Neural cell (in vitro differentiated cells): ENCODE measurements around the gene SLC8A1. TPM values are rescaled to one million over a fixed set of nuclear protein-coding genes. Genes with fewer than 3 reads are reported as not detected.

Experiments used
- H2AFZ ChIP-seq: fragments of 200-600, 300-800 bp; sonication (generic), shearing (Covaris generic); 2 replicates; pipeline ENCODE4 v1.6.0; 2014; ENCODE audit warnings: low read depth, mild to moderate bottlenecking, antibody characterized with exemption, low read length, moderate library complexity
- H3F3A ChIP-seq: fragments of 200-600 bp; shearing (Covaris generic); 2 replicates; pipeline ENCODE4 v1.6.1; 2016; ENCODE audit warnings: mild to moderate bottlenecking, moderate library complexity, mixed read lengths, antibody characterized with exemption, low read length; ENCODE audit not compliant: insufficient read depth, poor library complexity, severe bottlenecking
- H3K27ac ChIP-seq: fragments of 200-600, 300-800 bp; sonication (generic), shearing (Covaris generic); 2 replicates; pipeline ENCODE4 v1.5.1; 2014; ENCODE audit warnings: mild to moderate bottlenecking, low read length, moderate library complexity
- H3K27me3 ChIP-seq: fragments of 300-800, 200-600 bp; sonication (generic), shearing (Covaris generic); 2 replicates; pipeline ENCODE4 v1.6.0; 2014; ENCODE audit warnings: mild to moderate bottlenecking, low read depth, low read length, moderate library complexity; ENCODE audit not compliant: insufficient read depth
- H3K36me3 ChIP-seq: fragments of 300-800, 200-600 bp; sonication (generic), shearing (Covaris generic); 2 replicates; pipeline ENCODE4 v1.5.1; 2014; ENCODE audit warnings: mild to moderate bottlenecking, antibody characterized with exemption, low read length, moderate library complexity; ENCODE audit not compliant: insufficient read depth
- H3K4me2 ChIP-seq: fragments of 300-800, 200-600 bp; sonication (generic), shearing (Covaris generic); 2 replicates; pipeline ENCODE4 v1.6.0; 2014; ENCODE audit warnings: mild to moderate bottlenecking, low read length
- H3K4me3 ChIP-seq: fragments of 300-800, 200-600 bp; sonication (generic), shearing (Covaris generic); 2 replicates; pipeline ENCODE4 v1.5.1; 2014; ENCODE audit warnings: mild to moderate bottlenecking, low read length, moderate library complexity
- H3K79me2 ChIP-seq: fragments of 200-600 bp; shearing (Covaris generic); replicated peaks from 2 replicates; pipeline ENCODE4 v1.6.0; 2014; ENCODE audit warnings: mild to moderate bottlenecking, low read length, moderate library complexity; ENCODE audit not compliant: insufficient read depth
- H3K9ac ChIP-seq: fragments of 300-800, 200-600 bp; sonication (generic), shearing (Covaris generic); 2 replicates; pipeline ENCODE4 v1.6.1; 2016; ENCODE audit warnings: mild to moderate bottlenecking, low read length, mixed read lengths
- H3K9me2 ChIP-seq: fragments of 200-600 bp; shearing (Covaris generic); 2 replicates; pipeline ENCODE4 v1.6.1; 2016; ENCODE audit warnings: mild to moderate bottlenecking, low read length, mixed read lengths; ENCODE audit not compliant: insufficient read depth
- H3K9me3 ChIP-seq: fragments of 200-600, 300-800 bp; sonication (generic), shearing (Covaris generic); 2 replicates; pipeline ENCODE4 v1.6.1; 2016; ENCODE audit warnings: mild to moderate bottlenecking, mixed run types, low read length, moderate library complexity, mixed read lengths
- H4K20me1 ChIP-seq: fragments of 200-600 bp; shearing (Covaris generic); 2 replicates; pipeline ENCODE4 v1.6.1; 2016; ENCODE audit warnings: mild to moderate bottlenecking, mixed run types; ENCODE audit not compliant: insufficient read depth
- EP300 ChIP-seq: fragments of 450-650 bp; conservative IDR thresholded peaks from 2 replicates; pipeline ENCODE4 v1.6.1; 2014; ENCODE audit warnings: antibody characterized with exemption, mild to moderate bottlenecking, moderate library complexity; ENCODE audit not compliant: poor library complexity, severe bottlenecking
- EZH2 ChIP-seq: fragments of 200-600, 300-800 bp; shearing (Covaris generic), sonication (generic); IDR thresholded peaks from 2 replicates; pipeline ENCODE4 v1.6.1; 2014; ENCODE audit warnings: antibody characterized with exemption, low read length, borderline replicate concordance, mild to moderate bottlenecking; ENCODE audit not compliant: insufficient read depth, poor library complexity, severe bottlenecking
- MXI1 ChIP-seq: fragments of 450-650 bp; conservative IDR thresholded peaks from 2 replicates; pipeline ENCODE4 v1.6.1; 2014; ENCODE audit warnings: antibody characterized with exemption, mild to moderate bottlenecking; ENCODE audit not compliant: poor library complexity, severe bottlenecking
- POLR2AphosphoS5 ChIP-seq: IDR thresholded peaks from 2 replicates; pipeline ENCODE4 v1.6.1; 2012
- RAD21 ChIP-seq: fragments of 450-650 bp; conservative IDR thresholded peaks from 2 replicates; pipeline ENCODE4 v1.6.1; 2014; ENCODE audit warnings: antibody characterized with exemption, mild to moderate bottlenecking, moderate library complexity
- REST ChIP-seq: IDR thresholded peaks from 2 replicates; pipeline ENCODE4 v1.6.1; 2012; ENCODE audit warnings: borderline replicate concordance
- SMC3 ChIP-seq: fragments of 450-650 bp; conservative IDR thresholded peaks from 2 replicates; pipeline ENCODE4 v1.6.1; 2014; ENCODE audit warnings: antibody characterized with exemption, mild to moderate bottlenecking, moderate library complexity; ENCODE audit not compliant: poor library complexity
- TAF1 ChIP-seq: IDR thresholded peaks from 2 replicates; pipeline ENCODE4 v1.6.1; 2012; ENCODE audit warnings: low read depth
- polyA plus RNA-seq: library from polyadenylated mRNA; depleted of rRNA; stranded (reverse); fragments of >200 nt; gene quantifications from 2 replicates; pipeline ENCODE4 v1.2.3, GENCODE V29; 2014
- TF ChIP-seq, protein P1 (sequence below): fragments of 450-650 bp; IDR thresholded peaks from 2 replicates; pipeline ENCODE4 v1.5.1; 2014; ENCODE audit warnings: antibody characterized with exemption, mild to moderate bottlenecking, moderate library complexity; ENCODE audit not compliant: poor library complexity, severe bottlenecking

SLC8A1 gene
- polyA plus RNA-seq, 1 donor from 2014 or later = 18.7 TPM

DNA sequence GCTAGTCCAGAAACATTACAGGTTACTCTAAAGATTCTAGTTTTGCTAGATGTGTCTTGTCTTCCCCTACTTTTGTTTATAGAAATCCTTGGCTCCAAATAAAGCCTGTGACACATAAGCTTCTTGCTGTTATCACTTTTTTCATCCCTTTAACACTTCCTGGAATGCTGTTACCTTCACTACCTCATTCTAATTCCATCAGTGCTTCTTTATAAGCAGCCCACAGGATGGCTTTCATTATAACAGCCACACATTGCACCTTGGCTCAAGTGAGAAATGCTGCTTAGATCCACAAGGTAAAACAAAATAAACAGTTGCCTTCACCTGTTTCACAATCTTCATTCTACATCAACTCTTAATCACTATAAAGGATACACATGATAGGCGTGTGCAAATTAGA is 221.7 kb downstream of the SLC8A1 start:
- no peak overlapping the region for H3K27ac ChIP-seq
- H3K4me3 ChIP-seq = no peak overlapping the region
- H3K79me2 ChIP-seq = no peaks in the 10 kb centered on the region
- H3K36me3 ChIP-seq = no peaks in the 10 kb centered on the region
- H3K9me3 ChIP-seq = no peaks in the 10 kb centered on the region
- H4K20me1 ChIP-seq = no peaks in the 10 kb centered on the region
- H3K9me2 ChIP-seq = no peaks in the 10 kb centered on the region
- no peak overlapping the region for H2AFZ ChIP-seq
- H3K4me2 ChIP-seq = no peak overlapping the region
- H3F3A ChIP-seq = no peaks in the 10 kb centered on the region
- no peak overlapping the region for H3K9ac ChIP-seq
- TF ChIP-seq EP300 (no peak), EZH2 (no peak), POLR2AphosphoS5 (no peak), TAF1 (no peak), MXI1 (no peak), RAD21 (no peak)
- TF ChIP-seq, protein P1, sequence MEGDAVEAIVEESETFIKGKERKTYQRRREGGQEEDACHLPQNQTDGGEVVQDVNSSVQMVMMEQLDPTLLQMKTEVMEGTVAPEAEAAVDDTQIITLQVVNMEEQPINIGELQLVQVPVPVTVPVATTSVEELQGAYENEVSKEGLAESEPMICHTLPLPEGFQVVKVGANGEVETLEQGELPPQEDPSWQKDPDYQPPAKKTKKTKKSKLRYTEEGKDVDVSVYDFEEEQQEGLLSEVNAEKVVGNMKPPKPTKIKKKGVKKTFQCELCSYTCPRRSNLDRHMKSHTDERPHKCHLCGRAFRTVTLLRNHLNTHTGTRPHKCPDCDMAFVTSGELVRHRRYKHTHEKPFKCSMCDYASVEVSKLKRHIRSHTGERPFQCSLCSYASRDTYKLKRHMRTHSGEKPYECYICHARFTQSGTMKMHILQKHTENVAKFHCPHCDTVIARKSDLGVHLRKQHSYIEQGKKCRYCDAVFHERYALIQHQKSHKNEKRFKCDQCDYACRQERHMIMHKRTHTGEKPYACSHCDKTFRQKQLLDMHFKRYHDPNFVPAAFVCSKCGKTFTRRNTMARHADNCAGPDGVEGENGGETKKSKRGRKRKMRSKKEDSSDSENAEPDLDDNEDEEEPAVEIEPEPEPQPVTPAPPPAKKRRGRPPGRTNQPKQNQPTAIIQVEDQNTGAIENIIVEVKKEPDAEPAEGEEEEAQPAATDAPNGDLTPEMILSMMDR = no peak
- no peaks in the 10 kb centered on the region for H3K27me3 ChIP-seq

GRCh38 chr2:40228310-40228709 is 223.6 kb downstream of the SLC8A1 start:
- H2AFZ ChIP-seq = no peak overlapping the region
- H3K27ac ChIP-seq = no peak overlapping the region
- H3K36me3 ChIP-seq = no peaks in the 10 kb centered on the region
- no peaks in the 10 kb centered on the region for H3F3A ChIP-seq
- H4K20me1 ChIP-seq = no peaks in the 10 kb centered on the region
- H3K9ac ChIP-seq = no peak overlapping the region
- H3K9me3 ChIP-seq = no peaks in the 10 kb centered on the region
- H3K9me2 ChIP-seq = no peaks in the 10 kb centered on the region
- H3K79me2 ChIP-seq = no peaks in the 10 kb centered on the region
- no peak overlapping the region for H3K4me2 ChIP-seq
- TF ChIP-seq REST = no peak
- no peak for TF ChIP-seq SMC3
- TF ChIP-seq POLR2AphosphoS5 = no peak
- TF ChIP-seq EZH2 = no peak
- TF ChIP-seq EP300 = no peak
- no peak for TF ChIP-seq TAF1
- TF ChIP-seq, protein P1 = no peak
- TF ChIP-seq MXI1 = no peak
- TF ChIP-seq RAD21 = no peak
- H3K27me3 ChIP-seq = no peaks in the 10 kb centered on the region
- no peak overlapping the region for H3K4me3 ChIP-seq
